Mesenchymal stem cell (in vitro differentiated cells and primary cell): Measurements from ENCODE around the gene BRCA2.

Experiments used
- DNase-seq: peaks from one replicate; pipeline ENCODE4 v3.0.0-alpha.2; 2013
- H2AFZ ChIP-seq: one replicate; pipeline ENCODE4 v1.6.1; 2013; ENCODE audit warnings: low read depth, mild to moderate bottlenecking, control low read depth, inconsistent platforms, low read length, moderate library complexity
- H2AK5ac ChIP-seq: 2 replicates; pipeline ENCODE4 v1.6.1; 2013; ENCODE audit warnings: low read length, moderate library complexity, mild to moderate bottlenecking, inconsistent platforms; ENCODE audit not compliant: severe bottlenecking
- H2BK120ac ChIP-seq: one replicate; pipeline ENCODE4 v1.6.1; 2013; ENCODE audit warnings: low read depth, mild to moderate bottlenecking, inconsistent platforms, low read length, moderate library complexity
- H2BK12ac ChIP-seq, 2 experiments: one replicate each; pipeline ENCODE4 v1.6.1; 2013; ENCODE audit warnings: inconsistent platforms in 2 of 2, low read length in 2 of 2, mild to moderate bottlenecking in 2 of 2, moderate library complexity in 2 of 2, control low read depth in 1 of 2
- H2BK15ac ChIP-seq: one replicate; pipeline ENCODE4 v1.6.1; 2013; ENCODE audit warnings: mild to moderate bottlenecking, low read depth, inconsistent platforms; ENCODE audit not compliant: poor library complexity, severe bottlenecking
- H2BK5ac ChIP-seq: 2 replicates; pipeline ENCODE4 v1.6.1; 2013; ENCODE audit warnings: low read depth, mild to moderate bottlenecking, low read length, control low read depth, inconsistent platforms; ENCODE audit not compliant: poor library complexity, severe bottlenecking
- H3K14ac ChIP-seq, 2 experiments: one replicate each; pipeline ENCODE4 v1.6.1; 2013; ENCODE audit warnings: inconsistent platforms in 2 of 2, low read length in 2 of 2, control low read depth in 1 of 2, mild to moderate bottlenecking in 1 of 2, moderate library complexity in 1 of 2
- H3K18ac ChIP-seq, 2 experiments: one replicate each; pipeline ENCODE4 v1.6.1; 2013; ENCODE audit warnings: inconsistent platforms in 2 of 2, low read length in 2 of 2, control low read depth in 1 of 2, low read depth in 1 of 2, mild to moderate bottlenecking in 1 of 2
- H3K23ac ChIP-seq, 2 experiments: one replicate each; pipeline ENCODE4 v1.6.1; 2013; ENCODE audit warnings: inconsistent platforms in 2 of 2, low read length in 2 of 2, mild to moderate bottlenecking in 2 of 2, moderate library complexity in 2 of 2, control low read depth in 1 of 2
- H3K27ac ChIP-seq: 2 replicates; pipeline ENCODE4 v1.5.1; 2013; ENCODE audit warnings: mild to moderate bottlenecking, moderate library complexity, low read length, control low read depth, inconsistent platforms; ENCODE audit not compliant: poor library complexity, severe bottlenecking
- H3K27me3 ChIP-seq, 2 experiments: 2 replicates each; pipeline versions ENCODE4 v1.6.1 to v1.7.0; 2013; ENCODE audit warnings: low read length in 2 of 2, mild to moderate bottlenecking in 2 of 2, moderate library complexity in 2 of 2, control low read depth in 1 of 2, inconsistent platforms in 1 of 2; ENCODE audit not compliant: control insufficient read depth in 1 of 2, insufficient read depth in 1 of 2
- H3K36me3 ChIP-seq, 2 experiments: 2 replicates each; pipeline versions ENCODE4 v1.6.1 to v1.7.0; 2013; ENCODE audit warnings: low read length in 2 of 2, control low read depth in 1 of 2, inconsistent platforms in 1 of 2, low read depth in 1 of 2, mild to moderate bottlenecking in 1 of 2; ENCODE audit not compliant: insufficient read depth in 2 of 2, control insufficient read depth in 1 of 2
- H3K4ac ChIP-seq, 2 experiments: one replicate each; pipeline ENCODE4 v1.6.1; 2013; ENCODE audit warnings: inconsistent platforms in 2 of 2, low read length in 2 of 2, mild to moderate bottlenecking in 2 of 2, moderate library complexity in 2 of 2, control low read depth in 1 of 2, low read depth in 1 of 2
- H3K4me1 ChIP-seq: 2 replicates; pipeline ENCODE4 v1.6.1; 2013; ENCODE audit warnings: low read depth, low read length, control low read depth; ENCODE audit not compliant: control insufficient read depth, insufficient read depth
- H3K4me2 ChIP-seq: 2 replicates; pipeline ENCODE4 v1.6.1; 2013; ENCODE audit warnings: low read length, mild to moderate bottlenecking, inconsistent platforms; ENCODE audit not compliant: poor library complexity, severe bottlenecking
- H3K4me3 ChIP-seq, 2 experiments: 2 replicates each; pipeline versions ENCODE4 v1.5.1 to v1.7.0; 2013; ENCODE audit warnings: low read length in 2 of 2, mild to moderate bottlenecking in 2 of 2, control low read depth in 1 of 2, low read depth in 1 of 2; ENCODE audit not compliant: insufficient read depth in 1 of 2
- H3K79me1 ChIP-seq: replicated peaks from 2 replicates; pipeline ENCODE4 v1.6.1; 2013; ENCODE audit warnings: mild to moderate bottlenecking, control low read depth, low read length, inconsistent platforms; ENCODE audit not compliant: poor library complexity, severe bottlenecking
- H3K9ac ChIP-seq: 2 replicates; pipeline ENCODE4 v1.7.0; 2013; ENCODE audit warnings: mild to moderate bottlenecking, low read length, moderate library complexity
- H3K9me3 ChIP-seq: 2 replicates; pipeline ENCODE4 v1.7.0; 2013; ENCODE audit warnings: mild to moderate bottlenecking, low read length; ENCODE audit not compliant: control insufficient read depth
- H4K8ac ChIP-seq: one replicate; pipeline ENCODE4 v1.6.1; 2013; ENCODE audit warnings: inconsistent platforms, mild to moderate bottlenecking, low read length, moderate library complexity
- H4K91ac ChIP-seq: one replicate; pipeline ENCODE4 v1.6.1; 2013; ENCODE audit warnings: mild to moderate bottlenecking, low read length, inconsistent platforms
- WGBS: methylation state at CpG from one replicate; pipeline ENCODE4 v1.1.7; 2013; ENCODE audit warnings: mixed read lengths; 5-methylcytosine and 5-hydroxymethylcytosine counted together

The BRCA2 gene

GRCh38 chr13:32267836-32268439 lies 47.4 kb upstream of the BRCA2 start:
- no peak overlapping the region for H2BK120ac ChIP-seq
- H3K4me2 ChIP-seq: no peak overlapping the region
- H3K36me3 ChIP-seq: peaks cover 0 to 33% of the 10 kb centered on the region in 2 experiments
- no peak overlapping the region for H2BK15ac ChIP-seq
- H2AFZ ChIP-seq: no peak overlapping the region
- 80% methylated on average over 6 of the region's 7 CpGs for WGBS
- H3K4me1 ChIP-seq: no peaks in the 10 kb centered on the region
- no peak overlapping the region for H2BK5ac ChIP-seq
- H4K8ac ChIP-seq: no peak overlapping the region
- no peak overlapping the region for H3K4me3 ChIP-seq
- no peaks in the 10 kb centered on the region for H3K9me3 ChIP-seq
- H3K18ac ChIP-seq: no peak overlapping the region
- no peak overlapping the region for H2BK12ac ChIP-seq
- no peak overlapping the region for H3K9ac ChIP-seq
- H3K14ac ChIP-seq: no peak overlapping the region
- no peak overlapping the region for H4K91ac ChIP-seq
- no peak overlapping the region for H3K4ac ChIP-seq
- no peak overlapping the region for H2AK5ac ChIP-seq
- no peaks in the 10 kb centered on the region for H3K27me3 ChIP-seq
- H3K27ac ChIP-seq: no peak overlapping the region
- H3K23ac ChIP-seq: no peak overlapping the region
- no peak for DNase-seq
- H3K79me1 ChIP-seq: no peaks in the 10 kb centered on the region

- no peak overlapping the region for H4K91ac ChIP-seq
- no peak overlapping the region for H3K4me2 ChIP-seq
- DNase-seq: no peak
- no peak overlapping the region for H2BK120ac ChIP-seq
- peaks cover 0 to 29% of the 10 kb centered on the region in 2 experiments for H3K36me3 ChIP-seq
- H3K79me1 ChIP-seq: no peaks in the 10 kb centered on the region
- no peaks in the 10 kb centered on the region for H3K4me1 ChIP-seq
- H4K8ac ChIP-seq: no peak overlapping the region
- H2BK15ac ChIP-seq: no peak overlapping the region
- H2BK12ac ChIP-seq: no peak overlapping the region
- H3K9me3 ChIP-seq: no peaks in the 10 kb centered on the region
- H3K9ac ChIP-seq: no peak overlapping the region
- no peak overlapping the region for H2AFZ ChIP-seq
- no peak overlapping the region for H3K27ac ChIP-seq
- no peaks in the 10 kb centered on the region for H3K27me3 ChIP-seq
- H2BK5ac ChIP-seq: no peak overlapping the region
- WGBS: 87% methylated on average over 4 of the region's 4 CpGs
- H3K23ac ChIP-seq: no peak overlapping the region
- H3K18ac ChIP-seq: no peak overlapping the region
- H3K4me3 ChIP-seq: no peak overlapping the region
- no peak overlapping the region for H3K4ac ChIP-seq
- H2AK5ac ChIP-seq: no peak overlapping the region
- no peak overlapping the region for H3K14ac ChIP-seq
Observed at GRCh38 chr13:32272021-32272683, 43.2 kb upstream of the BRCA2 start.

DNA sequence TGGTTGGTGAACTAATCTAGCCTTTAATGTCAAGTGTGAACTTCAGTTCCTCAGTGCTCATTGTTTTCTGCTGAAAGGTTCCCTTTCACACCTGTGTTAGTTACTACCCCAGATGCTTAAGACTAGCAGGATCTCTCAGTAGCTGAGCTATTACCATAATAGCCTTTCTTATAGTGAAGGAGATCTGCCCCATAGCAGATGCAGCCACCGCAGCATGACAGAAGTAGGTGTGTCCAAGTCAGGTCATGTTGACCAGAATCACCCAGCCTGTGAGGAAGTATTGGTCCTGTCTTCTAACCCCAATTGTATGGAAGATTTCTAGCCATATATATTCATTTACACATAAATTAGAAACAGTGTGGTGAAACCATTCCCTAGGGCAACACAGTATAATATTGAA lies 37.5 kb upstream of the BRCA2 start:
- Histone ChIP-seq H2BK12ac (no peak overlapping the region), H3K23ac (no peak overlapping the region), H3K79me1 (no peaks in the 10 kb centered on the region), H3K4ac (no peak overlapping the region), H3K27me3 (no peaks in the 10 kb centered on the region), H3K18ac (no peak overlapping the region), H2BK15ac (no peak overlapping the region), H2BK120ac (no peak overlapping the region), H3K4me3 (no peak overlapping the region), H3K4me2 (no peak overlapping the region), H2BK5ac (no peak overlapping the region), H3K14ac (no peak overlapping the region), H4K91ac (no peak overlapping the region), H2AFZ (no peak overlapping the region), H4K8ac (no peak overlapping the region), H3K9me3 (no peaks in the 10 kb centered on the region), H3K36me3 (peaks cover 0 to 15% of the 10 kb centered on the region in 2 experiments), H3K27ac (no peak overlapping the region), H3K9ac (no peak overlapping the region), H3K4me1 (no peaks in the 10 kb centered on the region), H2AK5ac (no peak overlapping the region)
- WGBS: 100% methylated on average over 1 of the region's 1 CpG
- DNase-seq: no peak

DNA sequence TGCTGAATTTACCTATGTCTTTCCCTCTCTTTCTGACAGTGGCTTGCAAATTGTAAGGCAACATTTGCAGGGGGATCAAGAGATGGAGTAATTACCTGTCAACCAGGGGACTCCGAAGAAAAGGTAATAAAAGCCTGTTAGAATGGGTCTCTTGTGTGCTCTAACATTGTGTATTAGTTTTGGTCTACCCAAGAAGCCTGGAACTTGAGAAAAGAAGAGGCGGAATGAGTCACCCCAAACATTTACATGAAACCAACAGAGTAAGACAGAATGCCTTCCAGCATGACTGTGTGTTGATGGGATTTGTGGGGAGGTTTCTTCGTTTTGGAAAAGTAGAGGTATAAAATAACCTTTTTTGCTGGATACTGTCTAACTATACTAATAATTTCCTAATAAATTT lies 36.9 kb upstream of the BRCA2 start:
- Histone ChIP-seq H2BK15ac (no peak overlapping the region), H3K79me1 (no peaks in the 10 kb centered on the region), H4K8ac (no peak overlapping the region), H4K91ac (no peak overlapping the region), H3K27me3 (no peaks in the 10 kb centered on the region), H3K9me3 (no peaks in the 10 kb centered on the region), H3K36me3 (peaks cover 0 to 15% of the 10 kb centered on the region in 2 experiments), H3K27ac (no peak overlapping the region), H2BK12ac (no peak overlapping the region), H3K4me3 (no peak overlapping the region), H3K18ac (no peak overlapping the region), H3K4ac (no peak overlapping the region), H3K4me1 (no peaks in the 10 kb centered on the region), H2AFZ (no peak overlapping the region), H2AK5ac (no peak overlapping the region), H2BK120ac (no peak overlapping the region), H3K9ac (no peak overlapping the region), H3K23ac (no peak overlapping the region), H3K4me2 (no peak overlapping the region), H3K14ac (no peak overlapping the region), H2BK5ac (no peak overlapping the region)
- WGBS: 100% methylated on average over 1 of the region's 3 CpGs
- DNase-seq: peak; percentile 52
